ENCODE measurements around the gene NLRX1.
"Not testable (repeated sequence)": the region's sequence is repeated elsewhere in the genome, so short reads cannot be mapped to it uniquely, and the experiment has no call there.

The NLRX1 gene

GRCh38 chr11:119181677-119182412 is 13.3 kb downstream of the NLRX1 start:
- Histone ChIP-seq H3K27me3 (ENCODE audit: control insufficient read depth, insufficient read depth, low read length) (no peaks in the 10 kb centered on the region), H3K4me2 (ENCODE audit: low read length) (no peak overlapping the region), H3K9me3 (ENCODE audit: control insufficient read depth, low read length) (no peaks in the 10 kb centered on the region), H3K9ac (no peak overlapping the region), H3K27ac (no peak overlapping the region), H3K36me3 (ENCODE audit: control insufficient read depth, insufficient read depth, low read length) (no peaks in the 10 kb centered on the region), H3K4me3 (ENCODE audit: low read depth, low read length) (no peak overlapping the region), H3K4me1 (no peaks in the 10 kb centered on the region), H3K79me2 (no peaks in the 10 kb centered on the region), H2AFZ (no peak overlapping the region)
- no peak for TF ChIP-seq CTCF (IDR thresholded peaks at IDR 0.05)

GRCh38 chr11:119184399-119184798 is 15.9 kb downstream of the NLRX1 start:
- H3K4me2 ChIP-seq (ENCODE audit: low read length); H3K4me1 ChIP-seq; H2AFZ ChIP-seq; H3K27ac ChIP-seq; H3K9me3 ChIP-seq (ENCODE audit: control insufficient read depth, low read length); H3K27me3 ChIP-seq (ENCODE audit: control insufficient read depth, insufficient read depth, low read length); H3K9ac ChIP-seq; H3K79me2 ChIP-seq; H3K36me3 ChIP-seq (ENCODE audit: control insufficient read depth, insufficient read depth, low read length); H3K4me3 ChIP-seq (ENCODE audit: low read depth, low read length): not testable (repeated sequence)

GRCh38 chr11:119185981-119186634 is 17.6 kb downstream of the NLRX1 start:
- Histone ChIP-seq H3K79me2 (no peaks in the 10 kb centered on the region), H3K27me3 (ENCODE audit: control insufficient read depth, insufficient read depth, low read length) (no peaks in the 10 kb centered on the region), H3K27ac (no peak overlapping the region), H2AFZ (no peak overlapping the region), H3K9me3 (ENCODE audit: control insufficient read depth, low read length) (no peaks in the 10 kb centered on the region), H3K36me3 (ENCODE audit: control insufficient read depth, insufficient read depth, low read length) (no peaks in the 10 kb centered on the region), H3K9ac (no peak overlapping the region), H3K4me3 (ENCODE audit: low read depth, low read length) (no peak overlapping the region), H3K4me1 (no peaks in the 10 kb centered on the region), H3K4me2 (ENCODE audit: low read length) (no peak overlapping the region)
- TF ChIP-seq CTCF (IDR thresholded peaks at IDR 0.05) = no peak

GRCh38 chr11:119187123-119187892 is 18.8 kb downstream of the NLRX1 start:
- Histone ChIP-seq H3K4me2 (ENCODE audit: low read length) (no peak overlapping the region), H3K27me3 (ENCODE audit: control insufficient read depth, insufficient read depth, low read length) (no peaks in the 10 kb centered on the region), H3K4me3 (ENCODE audit: low read depth, low read length) (no peak overlapping the region), H3K36me3 (ENCODE audit: control insufficient read depth, insufficient read depth, low read length) (no peaks in the 10 kb centered on the region), H3K4me1 (no peaks in the 10 kb centered on the region), H3K9ac (no peak overlapping the region), H2AFZ (no peak overlapping the region), H3K27ac (no peak overlapping the region), H3K9me3 (ENCODE audit: control insufficient read depth, low read length) (no peaks in the 10 kb centered on the region), H3K79me2 (no peaks in the 10 kb centered on the region)
- no peak for TF ChIP-seq CTCF (IDR thresholded peaks at IDR 0.05)

- no peaks in the 10 kb centered on the region for H3K27me3 ChIP-seq (ENCODE audit: control insufficient read depth, insufficient read depth, low read length)
- H3K4me3 ChIP-seq (ENCODE audit: low read depth, low read length) = no peak overlapping the region
- no peaks in the 10 kb centered on the region for H3K4me1 ChIP-seq
- no peaks in the 10 kb centered on the region for H3K79me2 ChIP-seq
- TF ChIP-seq CTCF (IDR thresholded peaks at IDR 0.05) = no peak
- no peak overlapping the region for H2AFZ ChIP-seq
- H3K9ac ChIP-seq = no peak overlapping the region
- no peak overlapping the region for H3K4me2 ChIP-seq (ENCODE audit: low read length)
- no peak overlapping the region for H3K27ac ChIP-seq
- H3K9me3 ChIP-seq (ENCODE audit: control insufficient read depth, low read length) = no peaks in the 10 kb centered on the region
- H3K36me3 ChIP-seq (ENCODE audit: control insufficient read depth, insufficient read depth, low read length) = no peaks in the 10 kb centered on the region
Measured at GRCh38 chr11:119188067-119188466, 19.5 kb downstream of the NLRX1 start.
